Activated naive CD4-positive, alpha-beta T cell treated with anti-CD3 and anti-CD28 coated beads, Interleukin-2, amount 50 U/mL, for 24 hours (primary cell): ENCODE data around the gene LYRM2.

ENCODE experiments used
- H3K27ac Mint-ChIP-seq: one replicate; pipeline ENCODE4 v1.8.0; 2021; ENCODE audit warnings: mild to moderate bottlenecking, mixed read lengths
- H3K27me3 Mint-ChIP-seq: one replicate; pipeline ENCODE4 v1.8.0; 2021; ENCODE audit warnings: mixed read lengths
- H3K36me3 Mint-ChIP-seq: one replicate; pipeline ENCODE4 v1.8.0; 2021; ENCODE audit warnings: mixed read lengths
- H3K4me1 Mint-ChIP-seq: one replicate; pipeline ENCODE4 v1.8.0; 2021; ENCODE audit warnings: mixed read lengths
- H3K4me3 Mint-ChIP-seq: one replicate; pipeline ENCODE4 v1.8.0; 2021; ENCODE audit warnings: mild to moderate bottlenecking, mixed read lengths
- H3K9me3 Mint-ChIP-seq: one replicate; pipeline ENCODE4 v1.8.0; 2021; ENCODE audit warnings: mixed read lengths

The LYRM2 gene

GRCh38 chr6:89638320-89639195 lies at the start of gene LYRM2:
Gene LYRM2, minus strand, starts transcription at chr6:89638747. Its CDS starts 31 bp downstream, at chr6:89638716.
- Mint-ChIP-seq H3K27ac (peak within 1 kb of the TSS; percentile 100), H3K36me3 (peaks cover 25% of the 10 kb centered on the region), H3K4me1 (peaks cover 44% of the 10 kb centered on the region), H3K27me3 (no peaks in the 10 kb centered on the region), H3K9me3 (no peaks in the 10 kb centered on the region), H3K4me3 (peak within 1 kb of the TSS; percentile 92)

DNA sequence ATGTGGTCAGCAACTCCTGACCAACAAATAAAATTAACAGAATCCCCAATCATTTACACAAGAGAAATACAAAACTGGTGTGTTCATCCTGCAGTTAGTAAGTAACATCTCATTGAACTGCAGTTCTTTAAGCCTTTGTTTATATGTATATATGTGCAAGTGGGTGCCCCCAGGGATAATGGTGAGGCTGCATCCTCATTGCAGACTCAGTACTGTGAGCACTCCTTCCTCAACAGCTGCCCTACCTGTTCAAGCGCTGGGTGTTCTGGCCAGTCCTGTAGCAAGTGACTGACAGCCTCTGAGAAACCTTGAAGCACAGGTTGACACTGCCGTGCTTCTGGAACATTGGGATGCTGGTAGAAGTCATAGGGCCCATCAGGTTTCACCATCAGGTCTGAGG lies 49.8 kb upstream of the LYRM2 start:
- Mint-ChIP-seq H3K27ac (no peak overlapping the region), H3K9me3 (no peaks in the 10 kb centered on the region), H3K27me3 (no peaks in the 10 kb centered on the region), H3K4me1 (peaks cover 9% of the 10 kb centered on the region), H3K36me3 (peaks cover 16% of the 10 kb centered on the region), H3K4me3 (no peak overlapping the region)

GRCh38 chr6:89685311-89685710 lies 46.8 kb upstream of the LYRM2 start:
- H3K27me3 Mint-ChIP-seq: no peaks in the 10 kb centered on the region
- H3K36me3 Mint-ChIP-seq: peaks cover 13% of the 10 kb centered on the region
- H3K9me3 Mint-ChIP-seq: no peaks in the 10 kb centered on the region
- no peak overlapping the region for H3K27ac Mint-ChIP-seq
- no peak overlapping the region for H3K4me3 Mint-ChIP-seq
- no peaks in the 10 kb centered on the region for H3K4me1 Mint-ChIP-seq

- peaks cover 12% of the 10 kb centered on the region for H3K36me3 Mint-ChIP-seq
Measured at GRCh38 chr6:89682991-89683390, 44.4 kb upstream of the LYRM2 start.

DNA sequence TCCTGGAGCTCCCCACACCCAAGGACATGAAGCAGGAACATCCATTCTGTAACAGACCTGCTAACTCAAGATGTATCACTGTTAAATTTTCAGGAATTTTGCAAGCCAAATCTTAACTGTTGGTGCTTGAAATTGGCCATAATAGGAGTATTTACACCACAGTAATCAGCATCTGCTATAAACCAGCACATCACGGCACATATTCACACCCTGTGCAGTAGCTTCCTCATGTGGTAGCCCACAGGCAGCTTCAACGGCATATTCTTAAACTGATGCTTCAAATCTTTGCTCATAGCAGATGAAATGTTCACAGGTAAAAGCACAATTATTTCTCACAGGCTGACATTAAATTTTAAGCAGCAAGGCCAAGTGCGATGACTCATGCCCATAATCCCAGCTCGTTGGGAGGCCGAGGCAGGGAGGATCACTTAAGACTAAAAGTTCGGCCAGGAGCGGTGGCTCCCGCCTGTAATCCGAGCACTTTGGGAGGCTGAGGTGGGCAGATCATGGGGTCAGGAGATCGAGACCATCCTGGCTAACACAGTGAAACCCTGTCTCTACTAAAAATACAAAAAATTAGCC lies 43.5 kb upstream of the LYRM2 start:
- Mint-ChIP-seq H3K4me1 (no peaks in the 10 kb centered on the region), H3K36me3 (peaks cover 10% of the 10 kb centered on the region), H3K27ac (no peak overlapping the region), H3K4me3 (no peak overlapping the region), H3K9me3 (no peaks in the 10 kb centered on the region), H3K27me3 (no peaks in the 10 kb centered on the region)

More at GRCh38 chr6:89682991-89683390, 44.4 kb upstream of the LYRM2 start:
- Mint-ChIP-seq H3K4me3 (no peak overlapping the region), H3K27me3 (no peaks in the 10 kb centered on the region), H3K27ac (no peak overlapping the region), H3K4me1 (no peaks in the 10 kb centered on the region), H3K9me3 (no peaks in the 10 kb centered on the region)

DNA sequence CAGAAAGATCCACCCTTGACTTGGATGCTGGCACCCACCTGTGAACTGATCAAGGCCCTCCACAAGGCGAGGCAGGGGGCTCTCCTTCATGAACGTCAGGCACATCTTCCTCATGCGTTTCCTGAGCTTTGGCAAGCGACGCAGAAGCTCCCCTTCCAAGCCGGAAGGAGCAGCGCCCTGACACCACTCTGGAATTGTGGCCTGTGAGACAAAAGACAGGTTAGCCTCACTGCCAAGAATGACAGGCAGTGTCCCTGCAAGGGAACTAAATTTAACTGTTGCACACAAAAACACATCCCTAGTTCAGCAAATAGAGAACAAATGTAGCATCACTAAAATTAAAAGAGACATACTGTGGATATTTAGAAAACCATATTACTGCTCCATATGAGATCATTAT lies 42.0 kb upstream of the LYRM2 start:
- H3K27me3 Mint-ChIP-seq: no peaks in the 10 kb centered on the region
- H3K36me3 Mint-ChIP-seq: peaks cover 16% of the 10 kb centered on the region
- H3K4me3 Mint-ChIP-seq: no peak overlapping the region
- no peak overlapping the region for H3K27ac Mint-ChIP-seq
- H3K9me3 Mint-ChIP-seq: no peaks in the 10 kb centered on the region
- H3K4me1 Mint-ChIP-seq: no peaks in the 10 kb centered on the region

GRCh38 chr6:89680150-89680549 lies 41.6 kb upstream of the LYRM2 start:
- H3K36me3 Mint-ChIP-seq: peaks cover 18% of the 10 kb centered on the region
- no peaks in the 10 kb centered on the region for H3K9me3 Mint-ChIP-seq
- H3K4me3 Mint-ChIP-seq: no peak overlapping the region
- H3K4me1 Mint-ChIP-seq: no peaks in the 10 kb centered on the region
- H3K27ac Mint-ChIP-seq: no peak overlapping the region
- H3K27me3 Mint-ChIP-seq: no peaks in the 10 kb centered on the region

- H3K4me3 Mint-ChIP-seq: no peak overlapping the region
- no peaks in the 10 kb centered on the region for H3K9me3 Mint-ChIP-seq
- no peaks in the 10 kb centered on the region for H3K4me1 Mint-ChIP-seq
- peaks cover 16% of the 10 kb centered on the region for H3K36me3 Mint-ChIP-seq
- H3K27me3 Mint-ChIP-seq: no peaks in the 10 kb centered on the region
- H3K27ac Mint-ChIP-seq: peak overlapping the region; percentile 46
Measured at GRCh38 chr6:89679215-89680120, 40.9 kb upstream of the LYRM2 start.

GRCh38 chr6:89678531-89678930 lies 40.0 kb upstream of the LYRM2 start:
- Mint-ChIP-seq H3K36me3 (peaks cover 15% of the 10 kb centered on the region), H3K27ac (no peak overlapping the region), H3K9me3 (no peaks in the 10 kb centered on the region), H3K27me3 (no peaks in the 10 kb centered on the region), H3K4me1 (no peaks in the 10 kb centered on the region), H3K4me3 (no peak overlapping the region)

DNA sequence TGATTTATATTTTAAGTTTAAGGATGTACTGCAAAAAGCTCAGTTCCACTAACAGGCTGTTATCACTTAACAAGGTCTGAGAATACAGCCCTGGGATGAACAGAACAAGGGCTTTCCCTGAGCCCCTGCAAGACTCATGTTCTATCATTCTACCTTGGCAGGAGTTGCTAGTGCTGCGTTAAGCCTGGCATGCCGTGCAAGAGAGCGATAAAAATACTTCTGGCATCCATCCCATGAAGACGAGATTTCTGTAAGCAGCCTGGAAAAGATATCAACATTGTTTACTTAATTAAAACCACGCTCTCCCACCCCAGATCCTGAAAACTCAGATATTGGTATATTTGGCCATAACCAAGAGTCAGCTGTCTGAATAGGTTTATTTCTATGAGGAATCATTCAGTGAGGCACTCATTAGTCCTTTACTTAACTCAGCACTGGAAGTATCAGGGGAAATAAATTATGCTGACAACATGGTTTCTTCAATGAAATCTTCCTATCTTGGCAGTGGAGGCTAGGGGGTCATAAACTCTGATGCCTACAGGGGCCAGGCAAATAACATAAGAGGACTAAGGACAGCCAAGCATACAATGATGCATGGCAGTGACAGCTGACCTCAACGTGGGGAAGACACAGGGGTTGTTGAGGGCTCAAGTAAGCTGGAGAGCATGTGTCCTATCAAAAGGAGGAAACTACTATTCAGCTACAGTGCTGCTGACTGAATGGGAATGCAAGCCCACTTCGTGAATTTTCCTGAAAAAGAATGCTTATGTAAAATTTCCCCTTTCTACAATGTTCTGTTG lies 37.6 kb upstream of the LYRM2 start:
- Mint-ChIP-seq H3K4me1 (no peaks in the 10 kb centered on the region), H3K36me3 (peaks cover 22% of the 10 kb centered on the region), H3K4me3 (no peak overlapping the region), H3K27me3 (no peaks in the 10 kb centered on the region), H3K9me3 (no peaks in the 10 kb centered on the region), H3K27ac (no peak overlapping the region)

GRCh38 chr6:89670935-89671565 lies 32.5 kb upstream of the LYRM2 start:
- peaks cover 22% of the 10 kb centered on the region for H3K36me3 Mint-ChIP-seq
- H3K4me3 Mint-ChIP-seq: no peak overlapping the region

GRCh38 chr6:89669002-89669401 lies 30.5 kb upstream of the LYRM2 start:
- Mint-ChIP-seq H3K9me3 (no peaks in the 10 kb centered on the region), H3K4me3 (no peak overlapping the region), H3K27ac (no peak overlapping the region), H3K36me3 (peaks cover 17% of the 10 kb centered on the region), H3K27me3 (no peaks in the 10 kb centered on the region), H3K4me1 (peaks cover 4% of the 10 kb centered on the region)

More at GRCh38 chr6:89670935-89671565, 32.5 kb upstream of the LYRM2 start:
- H3K9me3 Mint-ChIP-seq: no peaks in the 10 kb centered on the region
- no peaks in the 10 kb centered on the region for H3K27me3 Mint-ChIP-seq
- peaks cover 4% of the 10 kb centered on the region for H3K4me1 Mint-ChIP-seq
- no peak overlapping the region for H3K27ac Mint-ChIP-seq

DNA sequence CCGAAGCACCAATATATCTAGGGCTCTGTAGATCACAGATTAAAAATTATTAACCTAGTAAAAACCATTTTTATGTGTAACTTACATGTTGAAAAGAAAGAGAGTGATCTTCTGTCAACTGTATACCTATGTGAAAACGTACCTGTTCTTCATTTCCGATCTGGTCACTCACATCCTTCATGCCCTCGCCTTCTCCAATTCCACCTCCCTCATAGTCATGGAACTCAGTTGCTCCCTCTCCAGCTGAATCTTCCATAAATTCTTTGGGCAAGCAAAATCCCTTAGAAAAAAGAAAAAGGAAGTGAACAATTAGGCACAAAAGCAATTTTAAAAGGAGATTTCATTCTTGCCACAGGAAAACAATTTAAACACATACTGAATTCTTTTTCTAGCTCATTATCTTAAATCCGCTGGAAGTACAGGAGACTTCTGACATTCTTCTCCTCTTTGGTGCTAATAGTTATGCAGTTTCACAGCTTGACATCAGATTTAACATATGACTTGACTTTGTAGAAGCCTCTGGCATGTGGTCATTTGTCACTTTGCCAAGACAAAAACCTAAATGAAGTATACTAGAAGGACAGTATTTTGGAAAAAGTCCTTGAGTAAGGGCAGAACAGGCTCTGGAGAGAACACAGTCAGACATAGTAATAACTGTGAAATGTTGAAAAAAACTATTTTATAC lies 29.5 kb upstream of the LYRM2 start:
- no peak overlapping the region for H3K4me3 Mint-ChIP-seq

DNA sequence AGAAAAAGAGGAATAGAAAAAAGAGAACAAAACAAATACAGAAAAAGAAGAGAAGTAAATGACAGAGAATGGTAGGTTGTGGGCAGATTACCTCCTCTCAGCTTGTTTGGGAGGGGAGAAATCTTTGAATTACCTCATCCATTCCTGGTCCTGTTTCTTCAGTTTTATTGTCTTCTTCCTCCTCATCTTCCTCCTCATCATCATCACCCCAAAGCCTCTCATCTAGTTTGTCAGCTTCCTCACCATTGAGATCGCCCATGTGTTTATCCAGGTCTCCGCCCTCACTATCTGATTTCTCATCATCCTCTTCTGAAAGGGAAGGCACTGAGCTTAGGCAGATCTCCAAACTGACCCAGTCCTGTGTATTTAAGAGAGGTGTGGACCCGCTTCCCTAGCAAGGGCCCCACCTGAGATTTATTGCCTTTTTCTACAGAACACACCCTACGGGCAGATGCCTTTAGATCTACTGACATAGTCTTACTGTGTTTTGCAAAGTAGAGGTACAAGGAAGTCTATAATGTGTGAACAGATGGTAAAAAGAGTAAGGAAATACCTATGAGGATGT lies 24.2 kb upstream of the LYRM2 start:
- no peak overlapping the region for H3K4me3 Mint-ChIP-seq
- peaks cover 20% of the 10 kb centered on the region for H3K36me3 Mint-ChIP-seq

More for the DNA sequence above, 29.5 kb upstream of the LYRM2 start:
- peaks cover 15% of the 10 kb centered on the region for H3K36me3 Mint-ChIP-seq
- no peaks in the 10 kb centered on the region for H3K9me3 Mint-ChIP-seq
- peaks cover 4% of the 10 kb centered on the region for H3K4me1 Mint-ChIP-seq
- peak overlapping the region; percentile 79 for H3K27ac Mint-ChIP-seq
- H3K27me3 Mint-ChIP-seq: no peaks in the 10 kb centered on the region

More for the DNA sequence above, 24.2 kb upstream of the LYRM2 start:
- Mint-ChIP-seq H3K4me1 (no peaks in the 10 kb centered on the region), H3K27ac (no peak overlapping the region), H3K27me3 (no peaks in the 10 kb centered on the region), H3K9me3 (no peaks in the 10 kb centered on the region)
